ENCODE measurements around the gene UBIAD1.

DNA sequence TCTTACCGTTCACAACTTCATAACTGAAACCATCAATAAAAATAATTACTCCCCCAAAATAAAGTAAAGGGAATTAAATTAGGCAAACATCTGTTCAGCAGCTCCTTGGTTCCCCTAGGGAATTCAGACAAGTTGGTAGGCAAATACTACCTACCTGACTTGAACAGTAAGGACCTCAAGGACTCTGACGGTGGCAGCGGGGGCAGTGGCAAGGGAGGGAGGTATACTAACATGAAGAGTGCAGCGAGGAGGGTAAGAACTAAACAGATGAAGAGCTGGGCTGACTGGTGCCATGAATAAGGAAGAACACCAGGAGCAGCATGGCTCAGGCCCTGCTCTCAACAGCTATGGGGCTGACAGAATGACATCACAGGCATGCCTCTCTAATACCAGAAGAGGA is 43.8 kb upstream of the UBIAD1 start:
- TF ChIP-seq, protein P1, sequence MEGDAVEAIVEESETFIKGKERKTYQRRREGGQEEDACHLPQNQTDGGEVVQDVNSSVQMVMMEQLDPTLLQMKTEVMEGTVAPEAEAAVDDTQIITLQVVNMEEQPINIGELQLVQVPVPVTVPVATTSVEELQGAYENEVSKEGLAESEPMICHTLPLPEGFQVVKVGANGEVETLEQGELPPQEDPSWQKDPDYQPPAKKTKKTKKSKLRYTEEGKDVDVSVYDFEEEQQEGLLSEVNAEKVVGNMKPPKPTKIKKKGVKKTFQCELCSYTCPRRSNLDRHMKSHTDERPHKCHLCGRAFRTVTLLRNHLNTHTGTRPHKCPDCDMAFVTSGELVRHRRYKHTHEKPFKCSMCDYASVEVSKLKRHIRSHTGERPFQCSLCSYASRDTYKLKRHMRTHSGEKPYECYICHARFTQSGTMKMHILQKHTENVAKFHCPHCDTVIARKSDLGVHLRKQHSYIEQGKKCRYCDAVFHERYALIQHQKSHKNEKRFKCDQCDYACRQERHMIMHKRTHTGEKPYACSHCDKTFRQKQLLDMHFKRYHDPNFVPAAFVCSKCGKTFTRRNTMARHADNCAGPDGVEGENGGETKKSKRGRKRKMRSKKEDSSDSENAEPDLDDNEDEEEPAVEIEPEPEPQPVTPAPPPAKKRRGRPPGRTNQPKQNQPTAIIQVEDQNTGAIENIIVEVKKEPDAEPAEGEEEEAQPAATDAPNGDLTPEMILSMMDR (IDR thresholded peaks at IDR 0.05; ENCODE audit: insufficient read depth, low read depth, low read length) = no peak
- TF ChIP-seq EZH2 (IDR thresholded peaks at IDR 0.05; ENCODE audit: insufficient read depth, low read length) = no peak
